Measurements from ENCODE around the gene SH3PXD2A. TPM values are rescaled to one million over a fixed set of nuclear protein-coding genes. Genes with fewer than 3 reads are reported as not detected.

Gene SH3PXD2A
- total RNA-seq, 2 experiments from 2014 or later = 6.5 to 7.4 TPM

- no peak for TF ChIP-seq CTCF (IDR thresholded peaks at IDR 0.05)
- ChIA-PET CTCF (interaction anchor here (0.8 to 1.9 kb wide), 3 partner anchors 9 to 102 kb away, joined by 3 to 7 read pairs (median 4); no protein-coding TSS in a partner anchor), POLR2A (interaction anchor here (1.0 kb wide), 1 partner anchor 9 kb away, joined by 3 read pairs; no protein-coding TSS in a partner anchor)
- intact Hi-C loops (cut with micrococcal nuclease) = no loop called here
- peak overlapping the region; percentile 80 for H3K4me3 Mint-ChIP-seq
- H3K36me3 Mint-ChIP-seq (ENCODE audit: low read depth) = peaks cover 1% of the 10 kb centered on the region
- H3K4me1 Mint-ChIP-seq (ENCODE audit: low read depth) = peaks cover 6% of the 10 kb centered on the region
- ATAC-seq = peak; percentile 68
- peak; percentile 71 for DNase-seq
- H3K27ac Mint-ChIP-seq = peak overlapping the region; percentile 87
- H3K9me3 Mint-ChIP-seq = no peaks in the 10 kb centered on the region
- peaks cover 1% of the 10 kb centered on the region for H3K27me3 Mint-ChIP-seq
Measured at GRCh38 chr10:103584216-103585010, 271.0 kb downstream of the SH3PXD2A start.

- TF ChIP-seq CTCF (IDR thresholded peaks at IDR 0.05) = no peak
- ATAC-seq = peak; percentile 19
- peak overlapping the region; percentile 80 for H3K4me3 Mint-ChIP-seq
Measured at GRCh38 chr10:103583871-103584215, 271.5 kb downstream of the SH3PXD2A start.

GRCh38 chr10:103582331-103583123 lies 272.8 kb downstream of the SH3PXD2A start:
- no peak for TF ChIP-seq CTCF (IDR thresholded peaks at IDR 0.05)
- POLR2A ChIA-PET = interaction anchor here (0.5 kb wide), 1 partner anchor 345 kb away, joined by 4 read pairs; no protein-coding TSS in a partner anchor
- ATAC-seq (no peak), DNase-seq (no peak)
- H3K27ac Mint-ChIP-seq = no peak overlapping the region
- intact Hi-C loops (cut with micrococcal nuclease) = no loop called here
- H3K4me3 Mint-ChIP-seq = no peak overlapping the region
- H3K27me3 Mint-ChIP-seq = peaks cover 1% of the 10 kb centered on the region
- peaks cover 1% of the 10 kb centered on the region for H3K36me3 Mint-ChIP-seq (ENCODE audit: low read depth)
- peaks cover 6% of the 10 kb centered on the region for H3K4me1 Mint-ChIP-seq (ENCODE audit: low read depth)
- CTCF ChIA-PET = interaction anchor here (1.0 to 4.7 kb wide), 6 partner anchors 9 to 104 kb away, joined by 3 to 27 read pairs (median 4); no protein-coding TSS in a partner anchor
- no peaks in the 10 kb centered on the region for H3K9me3 Mint-ChIP-seq

More at GRCh38 chr10:103583871-103584215, 271.5 kb downstream of the SH3PXD2A start:
- DNase-seq = no peak
- intact Hi-C loops (cut with micrococcal nuclease) = no loop called here
- CTCF ChIA-PET = interaction anchor here (1.4 to 4.7 kb wide), 3 partner anchors 10 to 102 kb away, joined by 5 to 27 read pairs (median 7); no protein-coding TSS in a partner anchor
- H3K27ac Mint-ChIP-seq = peak overlapping the region; percentile 87
- peaks cover 6% of the 10 kb centered on the region for H3K4me1 Mint-ChIP-seq (ENCODE audit: low read depth)
- POLR2A ChIA-PET = no interaction called here
- H3K36me3 Mint-ChIP-seq (ENCODE audit: low read depth) = peaks cover 1% of the 10 kb centered on the region
- H3K9me3 Mint-ChIP-seq = no peaks in the 10 kb centered on the region
- H3K27me3 Mint-ChIP-seq = peaks cover 1% of the 10 kb centered on the region

- Mint-ChIP-seq H3K27ac (no peak overlapping the region), H3K4me3 (no peak overlapping the region), H3K27me3 (peaks cover 1% of the 10 kb centered on the region), H3K9me3 (no peaks in the 10 kb centered on the region), H3K4me1 (ENCODE audit: low read depth) (peaks cover 6% of the 10 kb centered on the region), H3K36me3 (ENCODE audit: low read depth) (peaks cover 1% of the 10 kb centered on the region)
- ChIA-PET CTCF (interaction anchor here (0.7 to 4.7 kb wide), 4 partner anchors 10 to 104 kb away, joined by 3 to 27 read pairs (median 6); no protein-coding TSS in a partner anchor), POLR2A (interaction anchor here (0.6 kb wide), 1 partner anchor 388 kb away, joined by 3 read pairs; no protein-coding TSS in a partner anchor)
- intact Hi-C loops (cut with micrococcal nuclease) = no loop called here
- no peak for DNase-seq
- ATAC-seq = peak; percentile 19
- TF ChIP-seq CTCF (IDR thresholded peaks at IDR 0.05) = no peak
Measured at GRCh38 chr10:103581499-103581898, 273.9 kb downstream of the SH3PXD2A start.

Data from activated CD8-positive, alpha-beta T cell treated with anti-CD3 and anti-CD28 coated beads for 36 hours (primary cell).